GM21423 (cell line): ENCODE measurements around the gene AMPH.

Source experiments
- ATAC-seq: cut with Tn5 transposase; IDR thresholded peaks from one replicate; pipeline ENCODE4 v1.9.1; 2021; ENCODE audit warnings: mild to moderate bottlenecking, moderate library complexity; ENCODE audit not compliant: unreplicated experiment

The AMPH gene

DNA sequence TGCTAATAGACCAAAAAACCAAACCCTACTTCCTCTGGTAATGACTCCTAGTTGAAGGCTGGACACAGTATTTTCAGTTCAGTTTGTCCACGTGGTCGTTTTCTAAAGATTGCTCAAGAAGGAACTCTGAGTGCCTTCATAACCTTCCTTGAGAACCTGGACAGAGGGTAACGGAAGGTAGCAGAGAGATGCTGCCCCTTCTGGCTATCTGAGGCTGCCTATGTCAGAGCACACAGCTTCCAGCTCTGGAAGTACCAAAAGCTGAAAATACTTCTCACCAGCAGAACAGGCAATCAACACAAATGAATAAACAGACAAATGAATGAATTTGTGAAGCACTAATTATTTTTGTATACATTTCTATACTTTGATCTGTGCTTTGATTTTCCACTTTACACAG lies 85.2 kb downstream of the AMPH start:
- ATAC-seq, result no peak

DNA sequence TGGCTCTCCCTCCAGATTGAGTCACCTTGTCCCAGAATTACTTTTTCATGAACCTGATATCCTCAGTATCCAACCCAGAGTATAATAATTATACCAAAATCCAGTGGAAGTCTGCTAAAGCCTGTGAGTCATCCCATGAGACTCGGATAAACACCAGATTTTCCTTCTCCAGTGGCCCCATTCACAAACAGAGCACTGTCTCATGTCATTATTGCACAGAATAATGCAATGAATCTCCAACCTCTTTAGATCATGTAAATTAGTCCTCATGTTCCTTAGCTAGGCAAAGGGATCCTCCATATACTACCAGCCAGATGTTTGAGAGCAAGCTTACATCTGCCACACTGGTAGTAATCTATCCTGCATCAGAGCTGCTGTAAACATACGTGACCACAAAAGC lies 89.0 kb downstream of the AMPH start:
- ATAC-seq, result no peak

DNA sequence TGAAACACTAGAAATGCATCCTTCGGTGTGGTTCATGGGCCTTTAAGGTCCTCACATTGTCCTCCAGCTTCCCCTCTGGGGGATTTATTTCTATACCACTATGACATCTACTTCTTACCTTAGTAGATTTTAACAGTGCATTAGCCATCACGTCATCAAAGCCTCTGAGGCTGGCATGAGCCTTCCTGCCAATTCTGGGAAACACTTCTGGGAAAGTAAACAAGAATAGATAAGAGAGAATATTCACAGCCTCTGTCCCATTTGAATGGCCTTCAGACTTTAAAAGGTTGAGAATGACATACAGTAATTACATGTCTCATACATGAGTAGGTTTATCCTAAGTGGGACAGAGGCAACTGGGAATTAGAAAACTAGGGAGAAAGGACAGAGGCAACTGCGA lies 89.7 kb downstream of the AMPH start:
- no peak for ATAC-seq

DNA sequence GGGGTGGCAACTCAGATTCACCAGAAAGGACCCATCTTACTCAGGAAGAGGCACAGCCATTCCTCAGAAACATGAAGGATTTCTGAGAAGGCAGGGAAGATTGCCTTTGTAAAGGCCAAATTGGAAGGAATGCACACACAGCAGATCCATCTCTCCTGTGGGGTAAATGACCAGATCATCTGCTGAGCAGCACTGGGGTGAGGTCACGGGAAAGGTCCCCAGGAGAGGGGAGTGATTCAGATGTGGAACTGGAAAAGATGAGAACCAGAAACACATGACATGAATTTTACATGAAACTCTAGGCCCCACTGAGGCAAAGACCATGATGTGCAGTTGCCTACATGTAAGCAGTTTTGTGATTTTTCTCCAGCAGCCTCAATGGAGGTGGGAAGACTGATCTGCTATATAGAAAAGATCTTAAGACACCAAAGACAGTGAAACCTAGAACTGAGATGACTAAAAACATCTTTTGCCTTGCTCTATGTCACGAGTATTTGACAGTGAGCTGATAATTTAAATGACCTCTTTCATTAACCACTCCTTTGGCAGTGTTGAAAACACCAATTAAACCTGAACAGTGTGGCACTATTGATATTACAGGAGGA lies 91.6 kb downstream of the AMPH start:
- no peak for ATAC-seq

DNA sequence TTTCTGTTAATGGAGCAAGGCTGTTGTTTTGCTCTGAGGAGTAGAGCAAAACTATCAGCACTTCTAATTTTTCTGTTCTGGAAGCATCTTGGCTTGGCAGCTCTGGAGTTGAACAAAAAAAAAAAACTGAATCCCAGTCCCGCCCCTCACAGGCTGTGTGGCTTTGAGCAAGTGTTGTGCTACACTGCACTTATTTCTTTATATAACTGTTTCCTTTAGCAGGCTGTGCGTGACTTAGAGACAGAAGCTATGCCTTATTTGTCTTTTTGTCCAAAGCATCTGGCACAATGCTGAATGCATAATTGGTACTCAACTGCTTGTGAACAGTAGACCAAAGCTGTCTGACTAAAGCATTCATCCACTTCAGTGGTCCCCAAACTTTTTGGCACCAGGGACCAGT lies 96.1 kb downstream of the AMPH start:
- no peak for ATAC-seq

DNA sequence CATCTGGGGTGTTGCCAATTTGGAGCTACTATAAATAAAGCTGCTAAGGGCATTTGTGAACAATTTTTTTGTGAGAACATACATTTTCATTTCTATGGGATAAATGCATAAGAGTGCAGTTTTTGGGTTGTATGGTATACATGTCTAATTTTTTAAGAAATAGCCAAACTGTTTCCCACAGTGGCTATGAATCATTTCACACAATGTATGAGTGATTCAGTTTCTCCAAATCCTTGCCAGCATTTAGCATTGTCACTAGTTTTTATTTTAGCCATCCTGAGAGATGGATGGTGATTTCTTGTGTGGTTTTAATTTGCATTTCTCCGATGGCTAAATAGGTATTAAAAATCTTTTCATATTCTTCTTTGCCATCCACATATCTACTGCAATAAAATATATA lies 105.3 kb downstream of the AMPH start:
- no peak for ATAC-seq

DNA sequence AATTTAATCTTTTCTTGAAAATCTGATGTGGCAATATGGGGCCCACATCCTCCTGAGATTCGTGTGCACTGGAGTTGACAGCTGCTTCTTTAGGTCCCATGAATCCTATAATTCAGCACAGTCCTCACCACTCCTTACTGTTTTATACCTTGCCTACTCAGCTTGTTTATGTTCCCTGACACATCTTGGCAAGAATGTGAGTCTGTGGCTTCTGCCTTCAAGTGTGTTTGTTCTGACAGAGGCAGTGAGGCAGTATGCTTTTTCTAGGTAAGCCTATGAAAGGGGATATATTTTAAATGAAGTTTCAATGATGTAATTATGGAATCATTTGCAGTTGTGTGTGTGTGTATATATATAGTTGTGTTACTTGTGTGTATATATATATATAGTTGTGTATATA lies 106.4 kb downstream of the AMPH start:
- no peak for ATAC-seq

DNA sequence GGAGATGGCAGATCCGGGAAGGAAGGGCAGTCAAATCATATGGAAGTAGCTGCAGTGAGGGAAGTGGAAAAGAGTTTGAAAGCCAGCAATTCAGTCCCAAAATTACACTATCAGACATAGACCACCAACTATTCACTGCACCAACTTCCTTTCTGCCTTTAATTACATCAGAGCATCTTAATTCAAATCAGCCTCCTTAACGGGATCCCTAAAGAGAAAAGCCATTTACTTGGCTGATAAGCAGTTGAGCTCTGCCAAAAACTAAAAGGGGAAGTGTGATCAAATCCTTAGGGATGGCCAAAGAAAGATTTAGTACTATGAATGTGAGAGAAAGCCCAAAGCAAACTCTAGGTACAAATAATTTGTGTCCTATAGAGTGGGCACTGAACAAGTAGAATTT lies 110.4 kb downstream of the AMPH start:
- ATAC-seq, result no peak

DNA sequence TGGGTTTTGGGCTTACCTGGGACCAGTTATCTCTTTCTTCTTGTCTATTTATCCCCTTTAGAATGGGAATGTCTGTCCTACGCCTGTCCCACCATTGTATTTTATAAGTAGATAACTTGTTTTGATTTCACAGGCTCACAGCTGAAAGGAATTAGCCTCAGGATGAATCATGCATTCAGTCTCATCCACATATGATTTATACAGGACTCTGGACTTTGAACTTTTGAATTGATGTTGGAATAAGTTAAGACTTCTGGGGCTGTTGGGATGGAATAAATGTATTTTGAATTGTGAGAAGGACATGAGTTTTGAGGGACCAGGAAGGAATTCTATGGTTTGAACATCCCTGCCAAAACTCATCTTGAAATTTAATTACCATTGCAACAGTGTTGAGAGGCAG lies 112.6 kb downstream of the AMPH start:
- no peak for ATAC-seq

DNA sequence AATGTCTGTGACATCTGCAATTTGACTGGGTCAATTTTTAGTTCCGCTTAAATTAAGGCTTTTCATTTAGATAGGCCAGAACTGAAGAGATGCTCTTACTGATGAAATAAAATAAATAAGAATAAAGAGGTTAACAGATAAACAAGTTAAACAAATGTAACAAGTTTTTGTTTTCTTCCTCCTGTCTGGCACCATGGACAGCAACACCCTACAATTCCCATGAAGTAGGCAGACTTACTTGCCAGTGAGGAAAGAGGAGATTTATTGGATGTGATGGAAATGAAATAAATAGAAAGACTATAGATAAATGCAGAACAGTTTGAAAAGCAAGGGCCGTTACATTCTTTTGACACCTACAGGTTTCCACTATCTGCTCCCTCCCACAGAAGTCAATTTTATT lies 118.5 kb downstream of the AMPH start:
- no peak for ATAC-seq

DNA sequence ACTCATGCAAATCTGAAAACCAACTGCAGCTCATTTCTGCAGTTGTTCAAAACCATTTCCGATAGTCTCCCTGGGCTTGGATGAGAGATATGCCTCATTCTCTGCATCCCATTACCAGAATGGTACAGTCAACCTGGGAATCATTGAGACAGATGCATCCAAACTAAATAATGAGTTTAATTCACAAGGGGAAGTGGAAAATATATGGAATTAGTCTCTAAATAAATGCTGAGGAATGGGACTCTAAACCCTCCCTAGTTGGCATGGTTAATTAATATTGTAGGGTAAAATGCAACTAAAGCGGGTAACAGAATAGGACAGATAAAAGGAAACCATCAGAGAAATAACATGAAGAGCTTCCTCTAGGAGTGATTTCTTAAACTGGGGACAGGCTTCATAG lies 118.9 kb downstream of the AMPH start:
- no peak for ATAC-seq

DNA sequence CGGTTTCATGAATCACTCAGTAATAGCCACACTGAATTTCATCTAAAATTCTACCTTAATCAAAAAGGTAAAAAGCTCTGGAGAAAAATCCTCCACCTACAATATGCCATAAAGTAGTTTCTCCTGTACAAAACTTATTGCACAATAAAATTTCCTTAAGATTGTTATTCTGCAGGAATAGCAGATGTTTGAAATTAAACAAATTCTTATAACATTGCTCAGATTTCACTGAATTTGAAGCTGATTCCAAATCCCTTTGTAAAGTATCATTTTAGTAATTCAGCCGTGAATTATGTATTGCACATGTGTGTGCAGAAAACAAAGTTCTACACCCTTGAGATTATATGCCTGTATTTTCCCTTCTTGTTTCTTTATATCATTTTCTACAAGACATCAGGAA lies 123.8 kb downstream of the AMPH start:
- no peak for ATAC-seq

DNA sequence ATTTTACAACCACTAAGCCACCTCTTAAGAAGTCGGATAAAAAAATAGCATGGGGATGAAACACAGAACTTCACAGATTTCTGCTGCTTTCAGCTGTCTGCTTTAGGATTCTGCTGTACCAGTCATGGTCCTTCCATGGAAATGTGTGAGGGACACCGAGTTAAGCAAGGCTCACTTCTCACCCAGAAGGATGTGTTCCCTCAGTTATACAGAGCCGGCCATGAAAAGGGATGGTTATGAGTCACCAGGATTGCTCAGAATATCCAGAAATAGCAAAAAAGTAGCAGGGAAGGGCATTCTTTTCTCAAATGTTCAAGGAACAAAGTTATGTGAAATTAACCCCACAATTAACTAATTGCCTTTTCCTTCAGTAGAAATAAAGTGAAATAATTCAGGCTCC lies 124.4 kb downstream of the AMPH start:
- ATAC-seq, result no peak

DNA sequence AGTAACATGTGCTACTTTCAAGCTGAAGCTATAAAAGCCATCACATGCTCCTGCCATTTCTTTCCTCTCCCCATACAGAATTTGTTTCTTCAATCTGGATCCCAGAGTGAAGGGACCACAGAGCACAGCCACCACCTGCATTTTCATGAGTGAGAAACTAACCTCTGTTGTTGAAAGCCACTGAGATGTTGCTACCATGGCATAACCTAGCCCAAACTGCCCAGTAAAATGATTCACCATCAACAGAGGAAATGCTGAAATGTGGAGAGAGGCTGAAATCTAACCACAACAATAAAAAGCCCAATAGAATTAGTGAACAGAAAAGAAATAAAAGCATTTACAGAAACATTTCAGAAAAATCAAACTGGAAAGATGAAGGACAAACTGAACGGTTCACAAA lies 125.2 kb downstream of the AMPH start:
- ATAC-seq, result no peak

DNA sequence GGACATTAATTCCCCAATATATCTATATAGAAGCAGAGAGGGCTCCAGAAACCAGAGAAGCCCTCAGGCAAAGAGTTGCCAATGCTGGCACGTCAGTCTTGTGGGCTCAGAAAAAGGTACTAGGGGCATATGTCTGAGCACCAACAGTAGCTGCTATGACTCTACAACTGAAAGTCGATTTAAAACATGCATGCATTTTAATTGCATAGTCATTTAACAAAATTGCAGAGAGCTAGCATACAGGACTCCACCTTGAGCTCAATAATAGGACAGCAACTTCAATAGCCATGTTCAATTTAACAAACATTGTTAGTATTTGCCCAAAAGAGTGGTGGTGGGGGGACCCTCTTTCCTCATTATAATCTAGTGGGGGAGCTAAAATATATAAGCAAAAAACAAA lies 126.5 kb downstream of the AMPH start:
- ATAC-seq, result no peak

DNA sequence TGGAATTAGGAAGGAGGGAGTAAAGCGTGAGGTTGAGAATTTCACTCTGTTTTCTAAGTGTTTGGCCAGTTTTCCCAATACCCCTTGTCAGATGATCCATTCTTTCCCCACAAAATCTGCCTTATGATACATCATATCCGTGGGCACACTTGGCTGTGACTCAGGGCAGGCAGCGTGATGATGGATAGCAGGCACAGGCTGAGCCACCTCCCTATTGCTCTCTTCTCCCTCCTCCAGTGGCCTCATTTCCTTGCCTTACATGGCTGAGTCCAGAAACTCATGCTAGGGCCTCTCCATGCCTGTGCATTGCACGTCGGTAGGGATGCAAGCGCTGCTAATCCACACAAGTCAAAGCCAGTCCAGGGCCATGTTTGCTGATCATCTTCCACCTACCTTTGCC lies 128.3 kb downstream of the AMPH start:
- ATAC-seq, result no peak

DNA sequence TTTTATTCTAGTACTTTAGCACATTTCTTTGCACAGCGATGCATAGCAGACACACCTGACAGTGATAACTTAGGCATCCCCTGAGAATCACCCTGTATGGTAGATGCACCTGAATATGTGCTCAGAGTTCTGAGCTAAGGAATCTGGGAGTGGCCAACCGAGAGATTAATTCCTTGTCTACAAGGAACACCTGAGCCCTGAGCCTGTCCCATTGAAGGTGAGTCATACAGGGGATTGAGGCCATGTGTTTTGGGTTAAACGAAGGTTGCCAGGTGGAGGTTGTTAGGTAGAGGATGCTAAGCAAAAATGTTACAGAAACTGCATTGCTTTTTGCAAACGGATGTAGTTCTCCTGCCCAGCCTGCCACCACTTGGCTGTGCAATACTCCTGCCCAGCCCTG lies 128.9 kb downstream of the AMPH start:
- ATAC-seq, result no peak

DNA sequence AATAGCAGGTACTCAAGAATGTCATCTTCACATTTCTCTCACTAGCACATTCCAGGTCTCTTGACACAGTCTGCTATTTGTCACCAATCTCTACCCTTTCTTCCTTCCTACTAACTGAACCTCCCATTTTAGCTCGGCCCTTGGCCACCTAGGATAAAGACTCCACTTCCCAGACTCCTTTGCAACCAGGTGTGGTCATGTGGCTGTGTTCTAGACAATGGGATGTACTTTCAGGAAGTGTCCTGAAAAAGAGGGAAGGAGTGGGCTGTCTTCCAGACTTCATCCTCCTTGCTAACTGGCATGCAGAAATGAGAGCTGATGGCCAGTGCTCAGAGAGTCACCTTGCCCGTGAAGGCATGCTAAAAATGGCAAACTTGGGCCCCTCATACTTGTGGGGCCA lies 139.2 kb downstream of the AMPH start:
- no peak for ATAC-seq

DNA sequence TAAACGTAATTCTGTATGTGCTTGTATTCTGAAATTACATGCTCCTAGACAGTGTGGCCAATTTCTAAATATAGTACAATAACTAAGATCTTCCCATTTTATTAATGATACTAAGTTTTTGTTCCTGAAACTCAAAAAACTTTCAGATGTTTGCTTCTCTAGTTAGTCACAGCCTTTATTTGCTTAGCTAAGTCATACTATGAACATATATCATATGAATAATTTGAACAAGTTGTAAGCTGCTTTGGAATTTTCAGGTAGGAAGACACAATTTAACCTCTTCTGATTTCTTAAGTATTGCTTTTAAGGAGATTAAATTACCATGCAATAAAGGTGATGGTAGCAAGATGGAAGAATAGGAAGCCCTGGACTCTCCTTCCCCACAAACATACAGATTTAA lies 148.7 kb downstream of the AMPH start:
- ATAC-seq, result no peak

DNA sequence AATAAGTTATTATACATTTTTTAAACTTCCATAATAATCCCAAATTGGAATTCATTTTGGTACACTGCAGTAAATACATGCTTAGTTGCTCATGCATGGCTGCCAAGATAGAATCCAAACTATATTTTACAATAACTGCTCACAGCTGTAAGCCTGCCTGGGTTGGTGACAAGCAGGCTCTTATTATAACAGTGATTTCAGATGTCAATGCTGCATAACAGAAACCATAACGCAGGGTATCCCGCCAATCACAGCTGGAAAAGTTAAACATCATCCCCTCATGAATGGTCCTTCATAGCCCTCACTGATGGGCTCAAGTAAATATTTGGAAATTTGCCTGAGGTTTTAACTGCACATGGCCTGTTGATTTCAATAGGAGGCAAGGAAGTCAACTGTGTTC lies 149.8 kb downstream of the AMPH start:
- no peak for ATAC-seq

DNA sequence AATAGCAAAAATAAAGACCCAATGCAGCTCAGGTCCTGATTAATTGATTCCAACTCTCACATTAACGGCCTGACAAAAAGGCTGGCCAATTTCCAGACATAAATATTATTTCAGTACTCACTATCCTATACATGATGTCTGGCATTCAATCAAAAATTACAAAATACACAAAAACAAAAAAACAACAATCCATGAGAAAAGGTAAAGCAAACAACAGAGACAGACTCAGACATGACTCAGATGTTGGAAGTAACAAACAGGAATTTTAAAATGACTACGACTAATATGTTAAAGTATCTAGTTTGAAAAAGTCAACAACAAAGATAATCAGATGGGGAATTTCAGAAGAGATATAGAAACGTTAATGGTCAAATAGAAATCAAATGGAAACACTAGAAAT lies 152.8 kb downstream of the AMPH start:
- ATAC-seq, result no peak

DNA sequence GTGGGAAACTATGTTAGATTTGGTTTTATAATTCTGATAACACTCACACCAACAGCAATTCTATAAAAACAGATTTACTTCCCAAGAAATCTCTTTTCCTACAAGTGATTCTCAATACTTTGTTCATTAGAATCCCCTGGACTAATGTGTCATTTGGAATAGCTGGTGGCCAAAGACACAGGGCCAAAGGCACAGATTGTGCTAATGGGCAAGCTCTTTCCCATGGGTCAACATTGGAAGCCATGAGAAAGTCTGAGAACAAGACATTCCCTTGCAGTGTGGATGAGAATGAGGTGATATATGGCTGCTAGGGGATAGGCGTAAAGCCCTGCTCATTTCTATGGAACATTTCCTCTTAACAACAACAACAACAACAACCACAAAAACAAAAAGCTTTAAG lies 153.8 kb downstream of the AMPH start:
- no peak for ATAC-seq

DNA sequence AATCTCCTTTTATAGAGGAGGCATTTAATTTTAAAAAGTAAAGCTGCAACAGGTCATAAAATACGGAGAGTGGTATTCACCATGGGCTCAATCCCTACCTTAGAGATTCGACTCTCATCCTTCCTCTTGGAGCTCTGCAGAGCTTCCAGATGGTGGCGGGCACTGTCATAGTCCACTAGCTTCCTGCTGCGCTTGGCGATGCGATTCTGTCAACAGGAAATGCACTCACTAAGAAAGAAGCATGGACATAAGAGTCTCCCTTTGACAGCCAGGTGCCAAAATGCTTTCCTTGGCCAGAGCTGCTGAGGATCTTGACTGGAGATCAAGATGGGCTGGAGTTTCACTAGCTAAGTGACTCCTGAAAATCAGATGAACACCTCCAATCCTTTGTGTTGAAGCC lies 154.4 kb downstream of the AMPH start:
- ATAC-seq, result no peak

DNA sequence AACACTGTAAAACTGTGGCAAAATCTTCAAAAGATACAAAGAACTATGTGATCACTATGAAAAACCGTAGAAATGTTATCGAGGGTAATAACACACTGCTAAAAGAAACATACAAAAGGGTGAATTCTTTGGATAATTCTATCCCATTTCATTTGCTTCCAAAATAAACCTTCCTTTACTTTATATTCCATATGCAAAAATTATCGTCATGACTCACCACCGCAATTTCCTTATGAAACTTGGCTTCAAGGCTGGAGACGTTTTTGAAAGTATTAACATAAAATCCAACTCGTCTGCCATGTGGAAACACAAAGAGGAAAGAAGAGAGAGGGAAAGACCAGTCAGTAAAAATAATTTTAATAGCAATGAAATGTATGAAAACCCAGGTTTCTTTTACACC lies 165.2 kb downstream of the AMPH start:
- no peak for ATAC-seq
